HG02642 (cell line): Measurements from ENCODE around the gene TXNDC16.

Source experiments
- ATAC-seq: cut with Tn5 transposase; IDR thresholded peaks from one replicate; pipeline ENCODE4 v1.9.1; 2021; ENCODE audit warnings: mild to moderate bottlenecking; ENCODE audit not compliant: unreplicated experiment, poor library complexity

The TXNDC16 gene

DNA sequence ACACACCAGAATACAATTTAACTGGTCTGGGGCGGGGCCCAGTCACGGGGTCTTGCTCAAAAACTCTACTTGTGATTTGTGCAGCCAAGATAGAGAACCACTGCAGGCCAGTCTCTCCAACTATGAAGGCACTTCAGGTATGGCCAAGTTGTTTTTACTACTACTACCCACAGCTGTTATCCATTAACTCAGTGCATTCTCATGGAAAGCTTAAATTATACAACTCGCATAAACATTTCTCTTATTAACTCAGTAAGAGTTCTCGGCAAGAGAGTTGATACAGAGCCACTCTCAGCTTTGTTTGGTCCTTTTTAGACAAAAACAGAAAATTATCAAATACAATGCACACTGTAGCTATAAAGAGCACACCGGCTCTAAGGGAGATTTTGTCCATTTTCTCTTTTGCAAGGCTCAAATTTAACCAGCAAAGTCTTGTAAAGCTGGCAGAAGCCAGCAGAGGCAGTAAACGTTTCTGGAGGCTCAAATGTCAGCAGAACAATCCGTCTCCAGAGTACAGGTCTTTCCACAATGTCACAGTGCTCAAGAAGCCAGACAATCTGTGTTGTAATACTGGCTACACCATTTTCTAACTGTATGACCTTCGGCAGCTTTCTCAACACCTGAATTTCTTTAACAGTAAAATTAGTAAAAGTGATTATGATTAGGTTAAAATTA lies 152.2 kb downstream of the TXNDC16 start:
- ATAC-seq, result no peak

DNA sequence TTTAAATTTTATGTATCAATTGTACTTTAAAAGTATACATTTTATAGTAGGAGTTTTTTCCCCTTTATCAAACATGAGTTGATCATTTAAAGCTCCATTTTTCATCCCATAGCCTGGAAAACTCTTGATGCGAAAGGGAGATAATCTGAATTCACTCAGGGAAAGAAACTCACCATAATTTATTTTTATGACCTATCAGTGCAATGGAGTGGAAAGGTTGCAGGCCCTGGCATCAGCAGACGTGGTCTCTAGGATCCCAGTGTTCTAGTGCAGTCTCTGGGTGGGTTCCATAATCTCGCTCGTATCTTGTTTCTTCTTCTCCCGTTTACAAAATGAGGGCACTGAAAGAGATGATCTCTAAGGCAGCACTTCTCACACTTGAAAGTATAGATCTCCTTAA lies 153.2 kb downstream of the TXNDC16 start:
- no peak for ATAC-seq

DNA sequence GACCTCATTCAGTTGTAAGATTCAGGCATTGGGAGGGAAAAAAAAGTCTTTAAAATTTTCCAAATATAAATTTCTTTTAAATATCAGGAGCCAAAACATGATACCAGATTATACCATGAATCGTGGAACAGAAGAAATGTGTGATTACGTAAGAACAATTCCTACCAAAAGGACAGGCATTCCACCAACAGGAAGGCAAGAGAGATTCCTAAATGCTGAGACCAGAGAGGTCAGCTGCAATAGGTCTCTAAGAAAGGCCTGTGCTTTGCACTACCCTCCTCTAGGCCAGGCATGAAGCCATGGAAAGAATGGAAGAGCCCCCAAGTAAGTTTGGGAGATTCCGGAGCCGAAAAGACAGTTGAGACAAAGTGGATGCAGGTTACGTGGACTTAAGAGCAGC lies 154.5 kb downstream of the TXNDC16 start:
- ATAC-seq, result no peak

DNA sequence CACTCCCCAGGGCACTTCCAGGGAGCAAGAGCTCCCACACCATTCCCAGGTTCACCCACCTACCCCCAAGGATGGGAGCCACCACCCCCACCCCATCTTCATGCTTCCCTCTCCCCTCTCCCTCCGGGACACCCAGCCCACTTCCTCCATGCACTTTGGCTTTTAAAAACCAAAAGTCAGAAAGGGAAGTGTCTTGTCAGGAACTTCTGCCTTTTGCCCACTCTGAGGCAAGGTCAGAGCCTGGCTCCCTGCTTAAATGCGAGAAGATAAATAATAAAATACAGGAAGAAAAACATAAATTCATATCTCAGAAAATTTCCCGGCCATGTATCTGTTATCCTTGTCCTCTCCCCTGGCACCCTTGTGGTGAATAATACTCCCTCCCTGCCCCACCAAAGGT lies 156.6 kb downstream of the TXNDC16 start:
- no peak for ATAC-seq

DNA sequence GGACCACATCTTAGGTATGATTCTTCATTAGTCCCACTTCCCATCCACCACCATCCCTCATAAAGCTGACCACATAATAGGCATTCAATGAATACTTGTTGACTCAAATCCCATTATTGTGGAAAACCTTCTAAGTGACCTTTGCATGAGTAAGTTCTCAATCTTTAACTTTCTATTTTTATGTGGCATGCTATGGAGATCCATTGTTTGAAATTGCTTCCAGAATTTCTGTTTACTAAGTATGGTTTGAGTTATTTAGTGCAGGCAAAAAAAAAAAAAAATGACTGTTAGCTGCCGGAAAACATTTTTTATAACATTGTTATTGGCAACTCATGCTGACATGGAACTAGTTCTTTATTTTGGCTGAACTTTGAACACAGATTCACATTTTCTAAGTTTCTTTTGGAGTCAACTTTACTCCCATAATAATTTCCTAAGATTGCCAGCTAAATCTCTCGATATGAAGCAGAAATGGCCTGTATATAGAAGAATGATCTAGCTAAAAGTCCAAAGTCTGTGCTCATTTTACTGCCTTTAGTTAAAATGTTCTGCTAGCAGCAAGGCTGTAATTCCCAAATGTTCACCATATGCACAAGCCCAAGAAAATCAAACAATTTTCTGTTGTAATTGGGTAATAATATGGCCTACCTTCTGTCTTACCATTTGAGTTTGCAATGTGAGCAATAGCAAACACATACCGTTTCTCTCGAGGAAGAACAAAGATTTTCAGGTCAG lies 160.3 kb downstream of the TXNDC16 start:
- no peak for ATAC-seq
